NOMO-1 (cell line): Measurements from ENCODE around the gene ABCA7.

Experiments used
- DNase-seq, 2 experiments: peaks; one replicate each; lab custom pipeline; 2025; ENCODE audit not compliant: unreplicated experiment in 2 of 2; lab: John Stamatoyannopoulos, UW

Gene ABCA7

DNA sequence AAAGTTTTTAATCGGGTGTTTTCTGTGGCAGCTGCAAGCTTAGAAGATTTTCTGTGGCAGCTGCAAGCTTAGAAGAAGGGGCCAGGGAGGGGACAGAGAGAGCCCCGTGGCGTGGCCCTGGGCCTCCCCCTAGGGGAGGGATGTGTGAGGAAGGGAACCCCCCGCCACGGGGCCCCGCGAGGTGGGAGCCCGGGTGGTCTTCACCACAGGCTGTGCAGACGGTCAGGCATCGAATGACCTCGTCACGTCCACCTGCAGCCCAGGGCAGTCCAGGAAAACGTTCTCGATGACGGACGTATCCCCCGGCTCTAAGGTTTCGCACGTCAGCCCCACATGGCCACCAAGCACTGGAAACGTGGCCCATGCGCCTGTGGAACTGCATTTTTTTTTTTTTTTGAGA lies 46.7 kb downstream of the ABCA7 start:
- DNase-seq: no peak

DNA sequence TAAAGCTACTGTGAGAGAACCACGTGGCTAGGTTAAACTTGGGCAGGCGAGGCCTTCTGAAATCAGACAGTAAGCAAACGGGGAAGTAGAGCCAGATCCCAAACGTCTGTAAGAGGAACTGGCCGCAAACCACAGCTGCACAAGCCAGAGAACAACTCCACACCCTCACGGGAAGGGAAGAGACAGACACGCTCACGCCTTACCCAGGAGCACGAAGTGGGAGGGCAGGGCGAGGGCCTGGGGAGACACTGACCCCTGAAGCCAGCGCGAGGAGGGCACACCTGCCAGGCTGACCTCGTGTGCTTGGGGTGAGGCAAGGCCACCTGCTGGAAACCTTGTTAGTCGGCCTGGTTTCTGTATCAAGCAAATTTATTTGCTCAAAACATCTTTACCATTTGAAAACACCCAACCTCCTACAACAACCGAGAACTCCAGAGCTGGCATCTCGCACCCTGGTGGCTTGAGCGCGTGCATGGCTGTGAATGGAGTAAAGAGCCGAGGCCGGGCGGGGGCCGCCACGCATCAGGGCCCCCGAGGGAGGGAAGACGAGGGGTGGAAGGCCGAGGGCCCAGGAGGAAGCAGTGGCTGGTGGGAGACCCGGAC lies 48.0 kb downstream of the ABCA7 start:
- DNase-seq: peak; percentile 89 to 95

DNA sequence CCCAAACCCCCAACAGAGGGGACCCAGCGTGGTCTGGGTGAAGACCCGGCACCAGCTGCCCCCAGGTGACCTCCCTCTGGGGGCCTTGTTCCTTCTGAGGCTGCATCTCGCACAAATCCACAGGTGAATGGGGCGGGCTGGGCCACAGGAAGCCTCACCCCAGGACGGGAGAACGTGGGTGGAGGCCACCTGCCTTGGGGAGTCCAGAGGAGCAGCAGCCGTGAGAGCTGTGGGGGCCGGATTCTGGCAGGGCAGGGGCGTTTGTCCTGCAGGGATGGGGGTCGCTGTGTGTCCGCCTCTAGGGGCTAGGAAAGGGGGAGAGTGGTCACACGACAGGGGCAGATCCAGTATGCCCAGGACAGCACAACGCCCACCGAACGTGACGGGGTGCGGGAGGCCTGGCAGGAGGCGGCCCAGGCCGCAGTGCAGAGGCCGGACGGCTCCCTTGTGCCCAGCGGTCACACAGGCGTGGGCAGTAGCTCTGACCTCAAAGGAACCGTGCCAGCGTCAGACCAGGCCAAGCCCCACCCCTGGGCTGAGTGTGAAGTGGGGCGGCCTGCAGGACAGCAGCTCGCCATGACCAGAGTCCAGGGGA lies 48.6 kb downstream of the ABCA7 start:
- no peak for DNase-seq

DNA sequence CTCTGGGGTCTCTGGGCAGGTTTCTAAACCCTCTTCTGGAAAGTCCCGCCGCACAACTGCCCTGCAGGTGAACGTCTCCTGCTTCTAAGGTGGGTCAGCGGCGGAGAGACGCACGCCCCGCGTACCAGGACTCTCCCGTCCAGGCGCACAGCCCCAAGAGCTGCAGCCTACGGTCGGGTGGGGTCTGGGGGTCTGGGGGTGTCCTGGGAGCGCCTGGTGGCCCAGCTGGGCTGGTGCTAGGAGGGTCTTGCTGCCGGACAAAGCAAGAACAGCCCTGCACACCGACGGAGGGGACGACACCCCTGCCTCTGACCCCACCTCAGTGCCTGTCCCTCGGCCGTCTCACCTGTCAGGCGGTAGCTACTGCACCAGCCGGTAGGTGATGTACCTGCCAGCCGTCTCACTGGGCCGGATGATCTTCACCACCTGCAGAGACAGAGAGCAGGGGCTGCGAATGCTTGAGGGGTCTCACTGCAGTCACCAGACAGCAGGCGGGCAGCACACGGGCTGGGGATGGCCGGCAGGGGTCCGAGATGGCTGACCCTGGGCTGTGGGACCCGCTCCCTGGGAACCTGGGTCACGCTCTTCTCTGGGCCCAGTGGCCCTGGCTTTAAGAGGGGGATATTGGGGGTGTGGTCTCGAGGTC lies 49.3 kb downstream of the ABCA7 start:
- DNase-seq: no peak

DNA sequence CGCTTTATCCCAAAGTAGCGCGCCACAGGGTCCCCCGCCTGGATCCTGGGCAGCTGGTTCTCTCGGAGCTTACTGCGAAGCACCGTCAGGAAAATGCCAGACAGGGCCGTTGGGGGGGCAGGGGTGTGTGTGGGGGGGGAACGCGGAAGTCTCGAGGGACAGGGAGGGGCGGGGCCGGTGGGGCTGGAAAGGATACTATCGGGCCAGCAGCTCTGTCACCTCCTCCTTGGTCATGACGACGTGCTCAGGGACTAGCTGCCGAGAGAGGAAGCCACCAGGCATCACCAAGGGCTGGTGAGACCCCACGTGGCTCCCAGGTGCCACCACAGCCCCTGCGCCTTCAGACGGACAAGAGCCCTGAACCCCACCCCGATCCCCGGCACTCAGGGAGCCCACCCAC lies 50.0 kb downstream of the ABCA7 start:
- DNase-seq: no peak

DNA sequence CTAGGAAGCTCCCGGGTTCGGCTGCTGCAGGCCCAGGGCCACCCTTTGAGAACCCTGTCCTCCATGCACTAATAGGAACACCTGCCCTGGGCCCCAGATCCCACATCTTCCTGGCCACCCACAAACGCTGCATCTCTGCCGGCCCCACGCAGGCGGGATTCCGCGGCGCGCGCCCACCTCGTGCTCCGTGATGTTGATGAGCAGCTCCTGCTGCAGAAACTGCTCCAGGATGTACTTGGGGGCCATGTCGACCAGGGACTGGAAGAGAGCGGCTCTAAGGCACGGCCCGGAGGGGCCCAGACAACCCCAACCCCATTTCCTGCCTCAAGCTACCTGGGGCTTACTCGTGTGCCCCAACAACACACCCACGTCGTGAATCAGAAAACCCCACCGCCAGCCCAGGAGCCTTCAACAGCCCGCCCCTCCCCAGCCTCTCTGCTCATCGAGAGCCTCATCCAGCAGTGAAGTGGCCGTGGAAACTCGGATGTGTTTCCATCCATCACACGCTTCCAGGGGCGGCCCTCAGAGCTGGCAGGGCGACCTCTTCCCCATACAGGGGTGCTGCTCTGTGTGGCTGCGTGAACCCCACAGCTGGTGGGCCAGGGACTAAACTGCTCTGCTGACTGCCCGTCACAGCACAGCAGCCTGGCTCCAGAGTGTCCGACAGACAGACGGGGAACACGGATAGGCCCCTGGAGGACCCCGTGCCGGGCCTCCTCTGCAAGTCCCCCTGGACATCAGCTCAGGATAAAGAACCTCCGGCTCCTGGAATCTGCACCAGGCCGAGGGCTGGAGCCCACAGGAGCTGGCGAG lies 51.0 kb downstream of the ABCA7 start:
- DNase-seq: no peak

DNA sequence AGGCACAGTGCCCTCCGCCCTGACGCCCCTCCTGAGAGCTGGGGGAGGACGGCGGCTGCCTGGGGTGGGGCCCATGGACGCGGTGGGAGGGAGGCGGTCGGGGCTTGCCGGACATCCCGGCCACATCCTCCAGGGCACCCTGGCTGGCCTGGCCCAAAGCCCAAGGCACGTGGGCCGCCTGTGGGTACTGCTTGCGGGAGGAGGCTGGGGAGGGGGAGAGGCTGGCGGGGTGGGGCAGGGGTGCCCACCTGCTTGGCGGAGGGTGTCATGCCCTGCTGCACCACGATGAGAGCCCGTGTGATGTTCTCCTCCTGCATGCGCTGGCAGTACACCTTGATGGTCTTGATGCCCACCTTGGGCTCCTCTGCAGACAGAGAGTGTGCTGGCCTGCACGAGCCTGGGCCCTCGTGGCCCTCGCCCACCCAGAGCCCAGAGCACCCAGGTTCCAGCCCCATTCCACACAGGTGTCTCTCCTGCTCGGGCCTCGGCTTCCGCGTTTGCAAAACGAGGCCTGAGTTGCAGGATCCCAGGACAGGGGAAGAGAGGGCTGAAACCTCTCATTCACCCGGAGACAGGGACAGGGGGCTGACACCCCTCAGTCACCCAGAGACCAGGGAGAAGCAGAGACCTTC lies 51.8 kb downstream of the ABCA7 start:
- no peak for DNase-seq

DNA sequence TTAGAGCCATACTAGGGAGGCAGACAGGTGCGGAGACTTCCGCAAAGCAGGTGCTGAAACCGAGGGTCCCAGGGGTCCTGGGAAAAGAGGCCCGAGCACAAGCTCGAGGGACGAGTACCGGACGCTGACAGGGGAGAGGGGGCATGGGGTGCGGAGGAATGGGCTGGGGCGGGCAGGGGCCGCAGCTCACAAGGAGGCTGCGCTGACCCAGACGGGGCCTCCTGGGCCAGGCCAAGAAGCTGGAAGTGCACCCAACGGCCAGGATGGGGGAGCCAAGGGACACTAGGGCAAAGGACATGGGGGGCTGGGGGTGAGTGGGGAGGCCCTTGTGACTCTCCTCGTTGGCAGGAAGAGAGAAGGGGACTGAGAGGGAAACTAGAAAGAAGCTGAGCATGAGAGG lies 53.4 kb downstream of the ABCA7 start:
- no peak for DNase-seq

DNA sequence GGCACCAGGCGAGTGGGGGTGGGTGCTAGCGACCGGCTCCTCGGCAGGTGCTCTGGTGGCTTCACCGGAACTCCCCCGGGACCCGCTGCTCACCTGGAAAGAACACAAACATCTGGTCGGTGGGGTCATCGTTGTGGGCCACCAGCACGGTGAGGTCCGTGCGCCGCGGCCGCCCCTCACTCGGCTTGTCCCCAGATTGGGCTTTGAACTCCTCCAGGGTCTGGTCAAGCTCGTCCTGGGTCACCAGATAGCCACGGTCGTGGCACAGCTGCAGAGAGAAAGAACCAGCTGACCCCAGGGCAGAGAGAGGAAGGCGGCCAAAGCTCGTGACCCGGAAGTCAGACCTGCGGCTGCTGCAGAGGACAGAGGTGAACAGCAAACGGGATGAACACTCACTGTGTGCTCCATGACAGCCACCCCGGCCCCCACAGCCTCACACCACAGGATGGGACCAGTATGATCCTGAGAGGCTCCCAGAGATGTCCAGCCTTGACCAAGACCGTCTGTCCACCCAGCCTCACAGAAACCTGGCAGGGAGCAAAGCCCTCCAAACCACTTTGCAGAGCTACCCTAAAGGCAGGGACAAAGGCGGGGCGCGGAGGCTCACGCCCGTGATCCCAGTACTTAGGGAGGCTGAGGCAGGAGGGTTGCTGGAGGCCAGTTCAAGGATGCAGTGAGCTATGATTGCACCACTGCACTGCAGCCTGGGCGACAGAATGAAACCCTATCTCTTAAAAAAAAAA lies 54.1 kb downstream of the ABCA7 start:
- no peak for DNase-seq

DNA sequence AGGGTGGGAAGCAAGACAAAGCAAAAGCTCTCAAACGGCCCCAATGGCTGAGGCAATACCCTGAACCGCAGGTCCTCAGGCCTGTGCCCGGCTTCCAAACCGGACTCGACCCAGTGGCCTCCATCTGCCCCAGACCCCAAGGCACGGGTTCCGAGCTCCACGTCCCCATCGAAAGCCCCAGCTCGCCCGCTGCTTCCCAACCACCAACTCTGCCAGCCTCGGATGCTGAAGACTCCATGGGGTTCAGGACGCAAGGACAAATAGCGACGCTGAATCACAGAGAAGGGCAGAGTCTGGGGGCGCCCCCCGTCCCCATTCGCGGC lies 54.7 kb downstream of the ABCA7 start:
- DNase-seq: no peak

DNA sequence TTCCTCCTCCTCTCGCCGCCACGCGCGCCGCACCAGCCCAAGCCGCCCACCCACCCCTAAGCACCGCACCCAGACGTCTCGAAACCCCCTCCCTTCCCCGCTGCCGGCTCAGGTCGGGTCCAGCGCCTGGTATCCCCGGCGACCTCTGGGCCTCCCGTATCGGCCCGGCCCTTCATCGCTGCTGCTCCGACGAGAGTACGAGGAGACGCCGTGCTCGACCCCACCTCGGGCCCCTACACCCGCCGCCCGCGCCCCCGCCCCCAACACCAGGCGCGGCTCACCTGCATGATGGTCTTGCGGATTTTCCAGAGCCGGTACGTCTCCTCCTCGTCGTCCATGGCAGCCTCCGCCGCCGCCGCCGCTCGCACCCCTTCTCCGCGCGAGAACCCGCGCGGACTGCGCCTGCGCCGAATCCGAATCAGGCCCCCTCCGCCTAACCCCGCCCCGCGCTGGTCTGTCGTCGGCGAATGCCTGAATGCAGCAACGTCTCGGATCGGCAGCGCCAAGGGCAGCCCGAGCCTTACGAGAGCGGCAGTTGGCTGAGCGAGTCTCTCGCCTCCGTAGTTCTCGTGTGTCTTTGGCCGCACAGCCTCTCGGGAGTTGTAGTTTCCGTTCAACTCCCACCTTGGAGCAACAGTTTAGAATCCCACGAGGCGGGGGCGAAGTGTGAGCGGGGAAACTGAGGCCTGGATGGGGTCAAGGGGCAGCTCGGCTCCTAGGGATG lies 55.2 kb downstream of the ABCA7 start, which contains the start of gene POLR2E:
POLR2E (minus strand) TSS at position 398 of the 724 bp plus-strand sequence; CDS start at position 338, 60 bp downstream.
- DNase-seq: peak; percentile 95 to 96

DNA sequence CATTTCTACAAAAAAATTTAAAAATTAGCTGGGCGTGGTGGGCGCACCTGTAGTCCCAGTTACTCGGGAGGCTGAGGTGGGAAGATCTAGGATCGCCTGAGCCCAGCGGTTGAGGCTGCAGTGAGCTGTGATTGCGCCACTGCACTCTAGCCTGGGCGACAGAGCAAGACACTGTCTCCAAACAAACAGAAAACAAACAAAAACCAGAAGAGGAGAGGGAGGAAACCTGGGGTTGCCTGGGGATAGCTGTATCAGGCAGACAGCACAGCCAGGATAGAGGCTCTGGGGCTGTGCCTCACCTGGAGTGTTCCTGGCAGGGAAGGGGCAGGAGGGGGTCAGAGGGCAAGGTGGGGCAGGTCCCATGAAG lies 57.9 kb downstream of the ABCA7 start:
- no peak for DNase-seq

DNA sequence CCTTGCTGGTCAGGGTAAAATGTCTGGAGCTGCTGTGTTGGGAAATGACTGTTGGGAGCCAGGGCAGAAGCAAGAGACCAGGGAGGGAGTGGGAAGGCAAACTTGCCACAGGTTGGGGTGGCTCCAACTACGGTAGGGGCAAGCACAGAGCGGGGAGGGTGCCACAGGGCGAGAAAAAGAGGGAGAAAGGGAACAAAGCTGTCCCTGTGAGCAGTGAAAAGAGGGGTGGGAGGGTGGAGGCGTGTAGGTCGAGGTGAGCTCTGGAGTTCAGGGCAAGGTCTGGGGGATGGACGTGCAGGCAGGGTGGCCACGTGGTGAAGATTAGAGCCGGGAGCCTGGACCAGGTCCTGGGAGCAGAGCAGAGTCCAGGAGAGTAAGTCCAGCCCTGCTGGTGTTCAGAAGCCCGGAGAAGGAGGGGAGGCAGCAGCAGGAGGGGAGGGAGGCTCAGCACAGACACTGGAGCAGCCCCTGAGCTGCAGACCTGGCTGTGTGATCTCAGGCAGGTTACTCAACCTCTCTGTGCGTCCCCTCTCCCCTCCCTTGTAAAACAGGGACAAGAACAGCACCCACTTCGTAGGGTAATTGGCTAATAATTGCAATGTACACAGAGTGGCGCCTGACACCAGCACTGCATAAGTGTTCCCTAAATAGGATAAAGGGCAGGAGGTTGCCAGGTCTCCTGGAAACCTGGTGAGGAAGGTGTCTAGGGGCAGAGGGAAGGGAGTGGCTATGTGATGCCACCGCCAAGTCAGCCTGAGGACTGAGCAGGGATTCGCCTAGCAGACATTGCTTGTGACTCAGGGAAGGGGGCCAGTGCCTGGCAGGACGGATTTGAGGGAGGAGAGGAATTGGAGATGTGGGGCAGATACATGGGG lies 58.5 kb downstream of the ABCA7 start:
- DNase-seq: no peak

DNA sequence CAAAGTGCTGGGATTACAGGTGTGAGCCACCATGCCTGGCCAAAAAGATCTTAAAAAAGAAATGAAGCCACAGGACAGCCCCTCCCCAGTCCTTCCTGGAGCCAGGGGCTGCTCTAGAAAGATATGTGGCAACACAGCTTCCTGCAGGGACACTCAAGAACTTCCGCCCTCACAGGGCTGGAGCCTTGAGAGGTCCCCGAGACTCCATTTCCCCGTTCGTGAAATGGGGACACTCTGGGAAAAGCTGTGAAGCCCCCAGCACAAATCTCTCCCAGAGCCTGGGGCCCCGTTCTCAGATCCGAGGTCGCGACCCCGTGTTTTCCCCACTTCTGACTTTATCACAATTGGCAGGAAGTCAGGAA lies 61.4 kb downstream of the ABCA7 start:
- DNase-seq: peak; percentile 43 to 56

DNA sequence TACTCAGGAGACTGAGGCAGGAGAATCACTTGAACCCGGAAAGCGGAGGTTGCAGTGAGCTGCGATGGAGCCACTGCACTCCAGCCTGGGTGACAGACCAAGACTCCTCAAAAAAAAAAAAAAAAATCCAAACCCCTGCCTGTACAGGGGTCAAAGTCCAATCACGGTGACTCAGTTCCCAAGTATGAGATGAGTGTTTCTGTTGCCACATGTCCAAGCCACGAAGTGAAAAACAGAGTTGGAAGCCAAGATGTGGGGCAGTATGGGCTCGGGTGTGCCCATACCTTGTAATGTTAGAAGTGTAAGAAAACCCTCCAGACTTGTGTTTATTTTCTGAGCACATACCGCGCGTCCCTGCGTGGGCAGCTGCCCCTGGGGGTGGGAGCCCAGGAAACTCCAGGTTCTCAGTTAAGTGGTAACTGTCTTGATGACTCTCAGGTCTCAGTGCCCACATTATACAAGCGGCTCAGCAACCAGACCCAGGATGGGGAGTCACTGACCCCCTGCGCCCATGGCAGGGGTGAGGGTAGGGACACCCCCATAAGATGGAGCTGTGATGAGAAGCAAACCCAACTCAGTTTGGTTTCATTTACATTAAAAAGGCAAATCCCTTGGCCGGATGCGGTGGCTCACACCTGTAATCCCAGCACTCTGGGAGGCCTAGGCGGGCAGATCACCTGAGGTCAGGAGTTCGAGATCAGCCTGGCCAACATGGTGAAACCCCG lies 62.7 kb downstream of the ABCA7 start:
- peak; percentile 45 to 81 for DNase-seq

DNA sequence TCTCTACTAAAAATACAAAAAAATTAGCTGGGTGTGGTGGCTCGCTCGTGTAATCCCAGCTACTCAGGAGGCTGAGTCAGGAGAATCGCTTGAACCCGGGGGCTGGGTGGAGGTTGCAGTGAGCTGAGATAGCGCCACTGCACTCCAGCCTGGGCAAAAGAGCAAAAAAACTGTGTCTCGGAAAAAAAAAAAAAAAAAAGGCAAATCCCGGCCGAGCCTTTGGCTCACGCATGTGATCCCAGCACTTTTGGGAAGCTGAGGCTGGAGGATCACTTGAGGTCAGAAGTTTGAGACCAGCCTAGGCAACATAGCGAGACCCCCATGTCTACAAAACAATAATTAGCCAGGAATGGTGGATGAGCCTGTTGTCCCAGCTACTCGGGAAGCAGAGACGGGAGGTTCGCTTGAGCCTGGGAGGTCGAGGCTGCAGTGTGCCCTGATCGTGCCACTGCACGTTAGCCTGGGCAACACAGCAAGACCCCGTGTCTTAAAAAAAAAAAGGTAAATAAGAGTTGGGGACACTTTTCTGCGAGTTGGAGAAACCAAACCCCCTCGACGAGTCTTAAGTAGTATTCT lies 63.3 kb downstream of the ABCA7 start:
- no peak for DNase-seq

DNA sequence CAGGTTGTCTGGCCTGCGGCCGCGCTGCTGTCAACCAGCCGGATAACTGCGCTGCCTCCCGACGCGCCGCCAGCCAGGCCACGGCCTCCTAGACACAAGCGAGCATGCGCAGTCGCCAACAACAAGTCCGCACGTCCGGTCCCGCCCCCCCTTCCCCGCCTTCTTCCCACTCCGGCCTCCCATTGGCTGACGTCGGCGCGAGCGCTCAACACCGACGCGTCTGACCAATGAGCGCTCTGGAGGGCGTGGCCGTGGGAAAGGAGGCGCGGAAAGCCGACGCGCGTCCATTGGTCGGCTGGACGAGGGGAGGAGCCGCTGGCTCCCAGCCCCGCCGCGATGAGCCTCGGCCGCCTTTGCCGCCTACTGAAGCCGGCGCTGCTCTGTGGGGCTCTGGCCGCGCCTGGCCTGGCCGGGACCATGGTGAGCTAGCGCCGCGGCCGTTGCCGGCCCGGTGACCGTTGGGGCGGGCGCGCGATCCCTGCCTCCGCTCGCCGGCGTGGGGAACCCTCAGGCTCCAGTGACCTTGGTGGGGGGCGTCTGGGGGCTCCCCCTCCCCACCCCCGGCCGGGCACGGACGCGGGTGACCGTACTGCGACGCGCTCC lies 63.9 kb downstream of the ABCA7 start, which contains the start of gene GPX4:
GPX4 (plus strand) TSS at position 287 of the 603 bp plus-strand sequence; CDS start at position 337, 50 bp downstream.
- peak; percentile 98 to 100 for DNase-seq
